Left renal cortex interstitium (tissue), 4 donors: ENCODE results near the gene OPN1SW. TPM values are rescaled to one million over a fixed set of nuclear protein-coding genes. Genes with fewer than 3 reads are reported as not detected.
A peak's percentile ranks its signal among the peaks of the same experiment; 100 is the strongest.

Experiments used
- DNase-seq, 4 donors: peaks; one replicate each; pipeline ENCODE4 v3.0.0-alpha.2; 2013; ENCODE audit warnings: low read depth in 4 of 4, low spot score in 2 of 4, missing footprints in 1 of 4
- polyA plus RNA-seq, 4 donors: library from polyadenylated mRNA; unstranded; fragments of 120-200 nt; gene quantifications; one replicate each; pipeline ENCODE4 v1.2.1, GENCODE V29; 2013; ENCODE audit not compliant: insufficient read length in 4 of 4

Gene OPN1SW
- polyA plus RNA-seq, 4 donors, result 1.2 to 1.9 (median 1.4) TPM

DNA sequence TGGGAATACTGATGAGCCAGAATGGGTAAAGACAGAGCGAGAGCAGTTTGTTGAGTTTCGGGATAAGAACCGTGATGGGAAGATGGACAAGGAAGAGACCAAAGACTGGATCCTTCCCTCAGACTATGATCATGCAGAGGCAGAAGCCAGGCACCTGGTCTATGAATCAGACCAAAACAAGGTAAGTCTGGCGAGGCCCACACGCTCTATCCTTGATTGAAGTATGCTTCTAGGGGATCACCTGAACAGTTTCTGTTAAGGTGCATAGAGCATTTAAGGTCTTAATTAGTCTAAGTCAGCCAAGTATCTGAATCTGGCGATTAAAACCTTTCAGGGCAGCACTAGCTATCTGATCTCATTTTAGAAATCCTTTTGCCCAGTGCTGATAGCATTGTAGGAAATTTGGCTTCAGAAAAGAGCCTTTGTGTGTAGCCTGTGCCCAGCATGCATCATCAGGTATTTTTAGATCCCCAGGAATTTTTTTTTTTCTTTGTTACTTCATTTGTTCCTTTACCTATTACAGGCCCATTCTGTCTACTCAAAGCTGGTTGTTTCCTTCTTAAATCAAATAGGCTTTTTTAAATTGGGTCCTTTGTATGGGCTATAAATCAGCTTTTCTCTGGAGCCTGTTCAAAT is 8.0 kb downstream of the OPN1SW start:
- DNase-seq, result no peak

DNA sequence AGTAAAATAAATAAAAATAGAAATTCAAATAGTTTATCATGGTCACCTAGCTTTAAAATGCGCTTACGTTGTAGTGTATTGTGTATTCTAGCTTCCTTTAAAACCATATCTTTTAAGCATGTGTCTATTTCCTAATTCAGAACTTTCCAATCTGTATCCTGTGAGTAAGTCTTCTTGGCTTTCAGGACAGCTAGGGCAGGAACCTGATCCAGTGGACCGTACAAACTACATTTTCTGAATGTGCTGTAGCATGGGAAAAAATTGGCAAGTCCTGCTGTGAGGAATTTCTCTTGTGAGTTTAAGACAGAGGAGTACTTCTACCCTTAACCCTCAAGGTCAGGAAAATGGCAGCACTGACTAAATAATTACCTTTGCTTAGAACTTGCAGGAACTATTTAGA is 12.1 kb downstream of the OPN1SW start:
- DNase-seq, result no peak

DNA sequence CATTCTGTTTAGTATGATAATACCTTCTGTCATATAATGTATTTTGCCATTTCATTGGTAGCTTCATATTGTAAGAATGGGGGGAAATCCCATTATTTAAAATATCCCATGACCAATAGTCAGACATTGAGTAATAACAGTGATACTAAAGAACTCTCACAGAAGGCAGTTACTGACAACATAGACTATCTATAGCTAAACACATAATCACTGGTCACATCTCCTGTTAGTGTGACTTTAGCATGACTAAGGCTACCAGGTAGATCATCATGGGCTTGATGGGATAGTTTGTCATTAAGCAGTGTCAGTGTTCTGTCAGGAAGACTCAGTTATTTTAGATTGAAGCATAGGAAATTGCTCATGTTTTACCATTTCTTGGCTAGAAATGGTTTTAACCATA is 16.4 kb downstream of the OPN1SW start:
- no peak for DNase-seq

DNA sequence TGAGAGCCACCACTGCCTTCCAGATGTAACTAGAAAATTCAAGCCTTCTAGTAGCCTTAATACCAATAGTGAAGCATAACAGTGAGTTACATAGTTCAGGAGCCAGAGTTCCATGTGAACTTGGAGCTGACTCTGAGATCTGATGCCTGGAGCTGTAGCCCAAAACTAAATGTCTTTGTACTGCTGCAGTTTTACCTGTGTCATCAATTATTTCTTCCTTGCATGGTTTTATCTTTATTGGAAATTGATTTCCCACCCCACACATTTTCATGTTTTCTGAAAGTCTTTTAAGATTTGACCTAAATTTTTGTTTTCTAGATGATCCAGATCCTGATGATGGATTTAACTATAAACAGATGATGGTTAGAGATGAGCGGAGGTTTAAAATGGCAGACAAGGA is 17.0 kb downstream of the OPN1SW start:
- no peak for DNase-seq

DNA sequence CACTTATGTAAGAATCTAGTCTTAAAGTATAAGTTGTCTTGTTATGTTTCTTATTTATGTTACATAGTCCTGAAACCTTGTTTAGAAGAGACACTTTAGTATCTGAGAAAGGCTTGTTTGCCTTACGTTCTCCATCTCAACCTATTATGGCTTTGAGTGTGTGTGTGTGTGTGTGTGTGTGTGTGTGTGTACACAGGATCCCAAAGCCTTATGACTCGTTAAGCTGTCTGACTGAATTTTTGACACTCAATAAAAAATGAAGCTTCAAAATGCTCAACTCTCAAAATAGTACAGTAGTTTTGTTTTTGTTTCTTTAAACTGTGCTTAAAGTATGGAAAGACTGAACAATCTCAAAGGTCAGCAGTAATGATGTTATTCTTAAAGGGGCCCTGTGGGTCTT is 18.4 kb downstream of the OPN1SW start:
- DNase-seq, result no peak

DNA sequence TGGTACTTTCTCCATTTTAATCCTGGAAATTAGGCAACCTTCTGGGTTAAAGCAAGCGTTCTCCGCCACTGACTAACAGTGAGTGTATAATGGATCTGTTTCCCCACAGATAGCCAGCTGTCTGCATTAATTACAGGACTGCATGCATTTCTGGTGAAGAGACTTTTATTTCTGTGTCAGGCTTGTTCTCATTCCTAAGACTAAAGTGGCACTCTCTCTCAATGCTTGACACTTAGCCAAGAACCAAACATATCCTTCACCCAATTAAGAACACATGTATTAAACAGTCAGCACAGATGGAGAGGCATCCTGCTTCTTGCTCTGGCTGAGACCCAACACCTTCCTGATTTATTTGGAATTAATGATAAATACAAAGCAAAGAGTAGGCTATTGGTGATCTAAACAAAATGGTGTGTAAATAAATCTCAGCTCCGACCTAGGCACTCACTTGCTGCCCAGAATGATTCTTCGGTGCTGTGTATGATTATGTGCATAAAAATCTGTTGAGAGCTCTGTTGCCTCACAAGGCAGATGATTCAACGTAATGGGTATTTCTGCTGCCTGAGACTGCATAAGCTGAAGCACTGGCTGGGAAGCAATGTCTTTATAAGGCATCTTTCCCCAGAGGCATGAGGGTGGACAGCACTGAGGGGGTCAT is 19.6 kb downstream of the OPN1SW start:
- no peak for DNase-seq

DNA sequence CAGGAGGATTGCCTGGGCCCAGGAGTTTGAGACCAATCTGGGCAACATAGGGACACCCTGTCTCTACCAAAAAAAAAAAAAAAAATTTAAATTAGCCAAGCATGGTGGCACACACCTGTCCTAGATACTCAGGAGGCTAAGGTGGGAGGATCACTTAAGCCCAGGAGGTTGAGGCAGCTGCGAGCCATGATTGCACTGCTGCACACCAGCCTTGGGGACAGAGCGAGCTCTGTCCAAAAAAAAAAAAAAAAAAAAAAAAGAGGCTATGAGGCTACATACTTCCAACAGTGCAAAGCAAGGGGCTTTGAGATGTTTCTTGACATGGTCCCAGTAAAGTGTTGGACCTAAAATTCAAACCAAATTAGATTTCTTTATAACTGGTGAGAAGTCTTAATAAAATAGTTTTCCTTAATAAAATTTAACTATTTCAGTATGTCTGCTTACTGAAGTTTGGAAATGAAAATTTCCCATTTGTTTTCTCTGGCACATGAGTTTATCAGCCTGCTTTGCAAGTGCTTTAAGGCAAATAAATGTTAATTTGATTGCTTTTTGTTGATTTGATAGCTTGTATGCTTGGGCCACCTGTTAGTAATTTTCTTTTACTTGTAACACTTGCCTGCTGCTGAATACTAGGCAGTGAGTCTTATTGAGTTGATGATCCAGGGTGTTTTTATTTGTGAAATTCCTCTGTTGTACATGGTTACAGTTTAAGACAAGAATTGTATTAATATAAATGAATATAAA is 20.3 kb downstream of the OPN1SW start:
- no peak for DNase-seq

DNA sequence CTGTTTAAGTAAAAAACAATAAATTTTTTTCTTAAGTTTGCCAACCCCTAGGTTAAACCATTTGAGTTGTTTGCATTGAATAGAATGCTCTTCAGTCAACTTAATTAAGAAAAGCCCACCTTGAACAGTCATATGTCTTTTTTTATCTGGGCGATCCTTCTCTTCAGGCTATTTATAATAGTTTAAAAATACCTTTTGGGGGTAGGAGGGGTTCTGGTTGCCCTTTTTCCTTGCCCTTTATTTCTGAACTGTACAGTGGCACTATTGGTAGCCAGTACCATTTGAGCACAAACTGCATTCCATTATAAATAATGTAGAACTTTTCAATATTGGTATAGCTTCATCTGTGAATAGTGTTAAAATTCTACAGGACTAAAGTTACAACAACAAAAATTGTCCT is 23.3 kb downstream of the OPN1SW start:
- DNase-seq, result no peak

DNA sequence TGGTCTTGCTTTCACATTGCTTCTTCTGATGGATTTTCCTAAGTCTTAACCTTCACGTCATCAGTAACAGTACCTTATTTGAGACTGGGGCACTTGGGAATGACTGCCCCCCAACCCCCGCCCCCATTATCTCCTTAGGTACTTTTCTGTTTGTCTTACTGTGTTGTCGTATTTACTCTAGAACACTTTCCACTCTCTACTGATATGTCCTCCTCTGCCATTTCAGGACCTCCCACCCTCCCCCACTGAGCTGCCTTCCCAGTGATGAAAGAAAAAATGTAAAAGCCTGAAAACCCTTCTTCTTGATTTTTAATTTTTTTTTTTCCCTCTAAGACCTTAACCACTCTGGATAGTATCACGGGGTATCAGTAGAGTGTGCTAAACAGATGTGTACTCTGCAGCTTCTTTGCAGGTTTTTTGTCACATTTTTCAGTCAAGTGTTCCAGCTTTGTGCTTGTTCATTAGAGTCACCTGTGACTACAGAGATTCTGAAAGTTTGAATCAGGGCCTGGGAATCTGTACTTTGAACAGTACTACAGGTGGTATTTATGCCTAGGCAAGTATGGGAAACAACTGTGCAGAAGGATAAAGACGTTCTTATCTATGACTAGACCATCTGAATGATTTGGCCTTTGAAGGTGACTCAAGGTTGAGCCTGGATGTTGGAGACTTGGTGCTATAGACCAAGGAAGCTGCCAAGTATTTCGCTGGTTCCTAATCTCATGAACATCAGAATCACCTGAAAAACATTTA is 28.1 kb downstream of the OPN1SW start:
- DNase-seq, result no peak

DNA sequence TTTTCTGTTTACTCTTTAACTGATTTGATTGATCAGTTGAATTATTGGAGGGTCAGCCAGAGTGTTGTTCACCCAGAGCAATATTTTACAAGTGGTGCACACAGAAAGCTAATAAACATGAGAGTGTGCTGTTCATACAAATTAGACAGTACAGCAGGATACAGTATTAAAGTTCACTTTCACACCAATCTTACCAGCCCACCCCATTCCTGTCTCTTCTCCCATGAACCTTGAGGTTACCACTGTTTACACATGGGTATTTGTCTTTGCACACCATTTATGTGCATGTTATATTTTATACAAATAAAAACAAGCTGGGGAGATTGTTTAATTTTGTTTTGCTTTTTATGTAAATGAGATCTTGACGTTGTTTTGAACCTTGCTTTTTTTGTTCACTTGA is 29.9 kb downstream of the OPN1SW start:
- DNase-seq, result no peak

DNA sequence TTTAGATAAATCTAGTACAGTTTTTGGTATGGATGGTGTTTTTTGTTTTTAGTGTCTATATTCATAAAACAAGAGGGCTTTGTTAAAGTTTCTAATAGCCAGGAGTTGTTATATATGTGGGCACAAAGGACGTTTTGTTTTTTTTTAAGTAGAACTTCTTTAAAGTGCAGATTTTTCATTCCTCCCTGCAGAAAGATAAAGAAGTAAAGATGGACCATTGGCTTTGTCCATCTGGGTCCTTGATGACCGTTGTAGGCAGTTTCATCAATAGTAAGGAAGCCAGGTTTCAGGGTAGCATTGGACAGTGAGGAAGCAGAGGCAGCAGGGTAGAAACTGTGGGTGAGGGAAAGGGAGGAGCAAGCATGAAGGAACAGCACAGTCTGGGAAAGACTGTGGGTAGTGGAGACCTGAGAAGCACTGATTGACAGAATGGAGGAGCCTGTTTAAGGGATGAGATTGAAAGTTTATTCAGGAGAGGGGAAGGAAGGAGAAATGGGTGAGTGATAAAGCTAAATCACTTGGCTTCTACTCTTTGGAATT is 31.2 kb downstream of the OPN1SW start:
- DNase-seq, result no peak

DNA sequence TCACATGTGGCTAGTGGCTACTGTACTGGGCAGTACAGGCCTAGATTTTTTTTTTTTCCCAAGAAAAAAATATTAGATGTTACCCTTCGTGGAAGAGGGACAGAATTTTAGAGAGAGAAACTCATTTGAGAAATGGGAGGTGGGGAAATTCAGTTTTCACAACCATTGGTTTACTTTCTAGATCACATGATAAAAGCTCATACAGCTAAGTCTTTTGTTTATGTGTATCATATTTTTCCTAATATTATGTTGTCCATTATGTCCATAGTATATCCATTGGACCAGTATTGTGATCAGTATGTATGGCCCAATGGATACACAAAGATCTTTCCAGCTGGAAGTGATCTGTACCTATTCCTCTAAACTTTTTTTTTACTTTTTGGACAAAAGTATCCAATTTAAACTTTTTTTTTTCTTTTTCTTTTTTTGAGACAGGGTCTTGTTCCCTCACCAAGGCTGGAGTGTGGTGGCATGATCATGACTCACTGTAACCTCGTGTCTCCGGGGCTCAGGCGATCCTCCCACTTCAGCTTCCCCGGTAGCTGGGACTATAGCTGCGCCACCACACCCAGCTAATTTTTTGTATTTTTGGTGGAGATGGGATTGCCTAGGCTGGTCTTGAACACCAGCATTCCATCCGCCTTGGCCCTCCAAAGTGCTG is 32.4 kb downstream of the OPN1SW start:
- DNase-seq, result no peak

DNA sequence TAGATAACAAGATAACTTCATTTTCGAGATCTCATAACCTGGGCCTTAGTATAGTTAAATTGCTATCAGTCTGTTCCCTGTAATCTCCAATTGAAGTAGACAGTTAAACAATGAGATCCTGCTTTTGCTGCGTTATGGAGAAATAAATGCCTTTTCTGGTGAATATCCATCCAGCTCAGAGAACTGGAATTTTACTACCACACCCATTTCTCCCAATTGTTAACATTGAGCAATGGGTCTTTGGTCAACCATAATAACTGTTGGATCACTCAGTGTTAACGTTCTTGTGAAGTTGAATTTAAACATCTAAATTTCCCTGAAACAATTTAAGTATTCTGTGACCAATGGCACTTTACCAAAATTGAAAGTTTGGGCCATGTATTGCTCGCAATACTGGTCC is 33.4 kb downstream of the OPN1SW start:
- no peak for DNase-seq

DNA sequence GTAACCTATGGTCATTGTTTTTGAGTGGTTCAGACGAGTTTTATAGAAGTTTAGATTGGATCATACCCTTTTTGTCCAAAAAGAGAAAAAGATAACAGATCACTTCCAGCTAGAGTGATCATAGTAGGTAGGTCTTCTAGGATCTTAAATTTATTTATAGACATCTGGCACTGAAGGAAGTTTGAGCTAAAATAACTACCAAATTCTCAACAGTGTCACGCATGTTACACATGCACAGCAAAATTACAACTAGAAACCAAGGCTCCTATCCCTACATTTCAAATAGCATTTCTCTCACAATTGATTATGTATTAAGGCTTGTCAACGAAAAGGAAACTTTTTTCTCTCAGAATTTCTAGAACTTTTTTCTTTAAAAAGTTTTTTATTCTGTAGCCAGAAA is 34.1 kb downstream of the OPN1SW start:
- DNase-seq, result no peak

DNA sequence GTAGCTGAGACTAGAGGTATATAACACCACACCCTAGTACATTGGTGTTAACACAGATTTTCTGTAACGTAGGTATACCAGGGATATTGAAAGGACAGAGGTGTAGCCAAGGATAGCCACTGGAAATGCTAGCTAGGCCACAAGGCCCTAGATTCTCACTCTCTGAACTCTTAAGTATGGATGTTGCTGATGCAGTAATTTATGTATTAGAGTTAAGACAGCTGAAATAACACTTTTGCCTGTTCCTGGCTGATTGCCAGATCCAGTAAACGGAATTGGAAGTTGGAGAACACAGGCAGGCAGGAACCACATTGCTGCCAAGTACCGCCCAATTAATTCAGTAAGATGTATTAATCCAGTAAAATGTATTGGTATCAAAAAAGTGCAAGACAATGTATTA is 34.6 kb downstream of the OPN1SW start:
- DNase-seq, result no peak

DNA sequence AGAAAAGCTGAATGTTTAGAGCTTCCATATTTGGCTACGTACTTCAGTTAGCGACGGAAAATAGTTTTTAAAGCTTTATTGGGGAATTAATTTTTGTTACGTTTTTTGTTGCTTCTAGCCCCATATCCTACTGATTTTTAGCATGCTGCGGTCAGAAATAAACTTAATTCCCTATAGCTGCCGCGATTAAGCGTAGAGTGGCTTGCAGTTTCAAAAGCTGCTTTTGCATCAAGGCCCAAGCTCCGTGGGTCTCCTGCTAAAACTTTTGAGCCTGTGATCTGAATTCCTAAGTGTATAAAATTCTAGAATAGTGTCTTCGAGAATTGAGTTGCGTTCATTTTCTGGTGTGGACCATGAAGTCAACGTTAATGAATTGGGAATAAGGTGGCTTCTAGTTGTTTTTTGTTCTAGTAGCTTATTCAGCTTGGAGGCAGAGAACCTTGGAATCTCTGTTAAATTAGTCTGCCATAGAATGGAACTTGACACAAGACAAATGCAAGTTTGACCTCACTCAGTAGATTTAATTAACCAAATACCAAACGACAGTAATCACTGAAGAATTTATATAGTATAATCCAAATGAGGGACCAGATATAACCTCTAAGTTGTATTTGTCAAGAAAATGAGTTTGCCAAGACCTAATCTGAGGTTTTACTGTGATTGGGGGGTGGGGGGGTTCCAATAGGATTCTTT is 35.5 kb downstream of the OPN1SW start:
- DNase-seq, result no peak

DNA sequence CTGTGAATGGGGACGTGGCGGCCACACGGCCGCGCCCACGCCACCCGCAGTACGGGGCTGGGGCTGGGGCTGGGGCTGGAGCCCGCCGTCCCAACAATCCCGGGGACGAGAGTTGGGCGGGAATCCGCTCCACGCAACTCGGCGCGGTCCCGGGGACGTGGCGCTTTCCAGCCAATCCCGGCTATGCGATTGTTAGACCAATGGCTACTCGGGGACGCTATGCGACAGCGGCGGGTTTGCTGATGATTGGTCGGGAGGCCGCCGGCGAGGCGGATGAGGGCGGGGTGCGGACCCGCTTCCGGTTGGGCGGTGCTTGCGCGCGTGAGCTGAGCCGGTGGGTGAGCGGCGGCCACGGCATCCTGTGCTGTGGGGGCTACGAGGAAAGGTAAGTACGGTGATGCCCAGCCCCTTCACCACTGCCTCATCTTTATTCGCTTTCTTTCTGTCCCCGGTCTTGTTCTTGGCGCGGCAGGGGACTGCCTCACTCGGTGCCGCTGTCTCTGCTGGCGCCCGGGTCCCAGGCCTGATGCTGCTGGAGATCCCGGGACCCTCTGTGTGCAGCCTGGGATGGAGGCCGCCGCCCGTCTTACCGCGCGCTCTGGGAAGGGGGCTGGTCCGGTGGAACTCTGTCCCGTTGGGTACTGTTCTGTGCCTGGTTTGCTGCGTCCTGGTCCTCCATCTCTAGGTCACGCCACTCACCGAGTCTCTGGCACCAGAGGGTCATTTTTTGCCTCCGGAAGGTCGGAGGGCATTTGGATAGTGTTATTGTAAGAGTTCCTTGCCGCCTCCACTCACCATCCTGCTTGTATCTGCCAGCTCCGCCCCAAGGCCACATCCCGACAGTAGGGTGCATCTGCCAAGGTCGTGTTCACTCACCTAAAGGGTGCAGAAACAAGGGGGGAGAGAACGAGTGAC is 36.3 kb downstream of the OPN1SW start, which contains the start of gene CALU:
Gene CALU, plus strand, starts transcription at position 312 of the 915 bp plus-strand sequence. CDS start 9,225 bp downstream, outside the sequence.
- DNase-seq, result peak; percentile 81 to 91 (median 86)

DNA sequence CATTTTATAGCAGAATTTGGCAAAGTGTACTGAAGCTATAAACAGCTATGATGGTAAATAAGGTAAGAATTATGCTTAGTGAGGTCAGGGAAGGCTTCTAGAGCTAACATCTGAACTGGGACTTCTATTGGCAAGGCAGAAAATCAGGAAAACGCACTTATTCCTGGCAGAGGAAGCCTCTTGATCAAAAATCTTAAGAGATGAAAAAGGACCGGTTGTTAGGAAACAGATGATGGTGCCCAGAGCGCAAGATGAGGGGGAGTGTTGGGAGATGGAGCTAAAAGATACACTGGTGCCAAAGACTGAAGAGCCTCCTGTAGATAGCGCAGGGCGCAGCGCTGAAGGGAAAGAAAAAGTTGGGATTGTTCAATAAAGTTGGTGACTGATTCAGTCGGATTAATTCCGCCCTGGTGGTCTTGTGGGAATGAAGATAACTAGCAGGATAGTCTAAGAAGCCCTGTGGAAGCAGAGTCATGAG is 37.0 kb downstream of the OPN1SW start:
- DNase-seq, result peak in 2 of 4 donors; percentile 28 to 69
